ENCODE data around the gene PRSS56.

The PRSS56 gene

GRCh38 chr2:232488097-232488711 lies 32.0 kb upstream of the PRSS56 start:
- TF ChIP-seq, protein P1, sequence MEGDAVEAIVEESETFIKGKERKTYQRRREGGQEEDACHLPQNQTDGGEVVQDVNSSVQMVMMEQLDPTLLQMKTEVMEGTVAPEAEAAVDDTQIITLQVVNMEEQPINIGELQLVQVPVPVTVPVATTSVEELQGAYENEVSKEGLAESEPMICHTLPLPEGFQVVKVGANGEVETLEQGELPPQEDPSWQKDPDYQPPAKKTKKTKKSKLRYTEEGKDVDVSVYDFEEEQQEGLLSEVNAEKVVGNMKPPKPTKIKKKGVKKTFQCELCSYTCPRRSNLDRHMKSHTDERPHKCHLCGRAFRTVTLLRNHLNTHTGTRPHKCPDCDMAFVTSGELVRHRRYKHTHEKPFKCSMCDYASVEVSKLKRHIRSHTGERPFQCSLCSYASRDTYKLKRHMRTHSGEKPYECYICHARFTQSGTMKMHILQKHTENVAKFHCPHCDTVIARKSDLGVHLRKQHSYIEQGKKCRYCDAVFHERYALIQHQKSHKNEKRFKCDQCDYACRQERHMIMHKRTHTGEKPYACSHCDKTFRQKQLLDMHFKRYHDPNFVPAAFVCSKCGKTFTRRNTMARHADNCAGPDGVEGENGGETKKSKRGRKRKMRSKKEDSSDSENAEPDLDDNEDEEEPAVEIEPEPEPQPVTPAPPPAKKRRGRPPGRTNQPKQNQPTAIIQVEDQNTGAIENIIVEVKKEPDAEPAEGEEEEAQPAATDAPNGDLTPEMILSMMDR (IDR thresholded peaks at IDR 0.05; ENCODE audit: insufficient read depth, low read depth, low read length, missing control alignments) = no peak
- DNase-seq (ENCODE audit: low read depth) = no peak
- H3K4me3 ChIP-seq (ENCODE audit: low read length) = no peak overlapping the region

DNA sequence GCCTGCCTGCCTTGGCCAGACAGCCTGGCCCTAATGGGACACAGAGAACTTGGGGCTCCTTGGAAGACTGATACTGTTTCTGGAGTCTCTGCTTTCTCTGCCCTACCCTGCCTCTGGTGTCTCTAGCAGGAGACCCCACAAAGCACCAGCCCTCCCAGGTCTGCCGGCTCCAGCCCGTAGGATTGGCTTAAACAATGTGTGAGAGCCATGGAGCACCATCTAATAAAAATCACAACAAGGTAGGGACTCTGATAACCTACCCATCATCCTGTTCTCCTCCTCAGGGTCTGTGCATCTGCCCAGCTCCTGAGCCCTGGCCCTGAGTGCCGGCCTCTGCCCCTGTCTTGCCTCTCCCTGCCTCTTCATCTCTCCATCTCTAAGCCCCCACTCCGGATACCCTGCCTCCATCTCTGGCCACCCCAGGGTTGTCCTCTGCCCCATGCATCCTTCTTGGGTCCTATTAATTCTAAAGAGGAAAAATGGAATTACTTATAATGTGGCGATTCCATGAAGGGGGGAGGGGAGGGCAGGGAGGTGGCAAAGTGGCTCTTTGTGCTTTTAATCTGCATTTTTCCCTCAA lies 31.4 kb upstream of the PRSS56 start:
- no peak overlapping the region for H3K4me3 ChIP-seq (ENCODE audit: low read length)
- TF ChIP-seq, protein P1 (IDR thresholded peaks at IDR 0.05; ENCODE audit: insufficient read depth, low read depth, low read length, missing control alignments) = no peak
- no peak for DNase-seq (ENCODE audit: low read depth)

- no peak overlapping the region for H3K4me3 ChIP-seq (ENCODE audit: low read length)
- DNase-seq (ENCODE audit: low read depth) = no peak
- TF ChIP-seq, protein P1 (IDR thresholded peaks at IDR 0.05; ENCODE audit: insufficient read depth, low read depth, low read length, missing control alignments) = no peak
Measured at GRCh38 chr2:232489516-232490220, 30.5 kb upstream of the PRSS56 start.

GRCh38 chr2:232490221-232491138 lies 29.7 kb upstream of the PRSS56 start:
- no peak overlapping the region for H3K4me3 ChIP-seq (ENCODE audit: low read length)
- TF ChIP-seq, protein P1 (IDR thresholded peaks at IDR 0.05; ENCODE audit: insufficient read depth, low read depth, low read length, missing control alignments) = no peak
- no peak for DNase-seq (ENCODE audit: low read depth)

DNA sequence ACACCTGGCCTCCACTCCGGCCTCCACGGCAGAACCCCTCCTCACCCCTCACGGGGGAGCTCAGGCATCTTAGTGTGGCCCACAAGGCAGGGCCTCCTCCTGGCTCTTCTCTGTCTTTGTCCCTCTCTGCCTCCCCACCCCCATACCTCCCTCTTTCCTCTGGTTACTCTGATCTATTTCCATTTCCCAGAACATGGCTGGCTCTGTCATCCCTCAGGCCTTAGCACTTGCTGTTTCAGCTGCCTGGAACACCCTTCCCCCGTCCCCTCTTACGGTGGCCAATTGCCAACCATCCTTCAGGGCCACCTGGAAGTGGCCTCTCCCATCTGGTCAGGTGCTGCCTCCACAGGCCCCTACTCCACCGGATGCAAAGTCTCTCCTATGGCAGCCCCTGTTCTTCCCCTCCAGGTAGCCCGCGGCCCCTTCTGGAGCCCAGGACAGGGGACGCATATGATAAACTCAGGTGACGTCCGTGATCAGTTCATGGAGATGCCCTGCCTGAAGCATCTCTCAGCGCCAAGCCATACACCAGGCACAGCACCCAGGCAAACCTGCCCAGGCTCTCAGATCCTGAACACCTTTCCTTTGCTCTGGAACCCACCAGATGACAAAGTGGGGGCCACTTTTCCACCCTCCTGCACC lies 28.9 kb upstream of the PRSS56 start:
- no peak for DNase-seq (ENCODE audit: low read depth)
- TF ChIP-seq, protein P1 (IDR thresholded peaks at IDR 0.05; ENCODE audit: insufficient read depth, low read depth, low read length, missing control alignments) = no peak
- no peak overlapping the region for H3K4me3 ChIP-seq (ENCODE audit: low read length)

GRCh38 chr2:232492236-232492848 lies 27.8 kb upstream of the PRSS56 start:
- no peak for DNase-seq (ENCODE audit: low read depth)
- TF ChIP-seq, protein P1 (IDR thresholded peaks at IDR 0.05; ENCODE audit: insufficient read depth, low read depth, low read length, missing control alignments) = no peak
- H3K4me3 ChIP-seq (ENCODE audit: low read length) = no peak overlapping the region
